Spinal cord (tissue), 10 donors: ENCODE results near the gene SAMD13. TPM values are rescaled to one million over a fixed set of nuclear protein-coding genes. Genes with fewer than 3 reads are reported as not detected.

Experiments
- DNase-seq, 6 donors: peaks; one replicate each; pipeline versions ENCODE4 v3.0.0 to v3.0.0-alpha.2; 2013 to 2015; ENCODE audit warnings: low spot score in 6 of 6, low read depth in 4 of 6
- H3K27ac ChIP-seq: one replicate; pipeline ENCODE4 v1.5.1; 2013; ENCODE audit warnings: low read depth, low read length, control low read depth
- H3K27me3 ChIP-seq: one replicate; pipeline ENCODE4 v1.6.1; 2013; ENCODE audit warnings: low read length; ENCODE audit not compliant: control insufficient read depth, insufficient read depth
- H3K36me3 ChIP-seq: one replicate; pipeline ENCODE4 v1.6.1; 2013; ENCODE audit warnings: low read length; ENCODE audit not compliant: control insufficient read depth, insufficient read depth
- H3K4me1 ChIP-seq: one replicate; pipeline ENCODE4 v1.6.1; 2013; ENCODE audit warnings: low read length; ENCODE audit not compliant: control insufficient read depth, insufficient read depth
- H3K4me3 ChIP-seq: one replicate; pipeline ENCODE4 v1.5.1; 2013; ENCODE audit warnings: low read depth, low read length, control low read depth
- H3K9me3 ChIP-seq: one replicate; pipeline ENCODE4 v1.6.1; 2013; ENCODE audit warnings: low read length; ENCODE audit not compliant: control insufficient read depth, insufficient read depth
- WGBS: methylation state at CpG from one replicate; pipeline ENCODE4 v1.1.5; 2013; ENCODE audit warnings: missing lambda C conversion rate; ENCODE audit not compliant: insufficient coverage; 5-methylcytosine and 5-hydroxymethylcytosine counted together
- polyA plus RNA-seq, 2 donors: library from polyadenylated mRNA; unstranded; fragments of 120-200 nt; gene quantifications; one replicate each; pipeline ENCODE4 v1.2.1, GENCODE V29; 2013; ENCODE audit not compliant: insufficient read length in 2 of 2
- small RNA-seq: library from RNA; depleted of rRNA; stranded (forward); fragments of <200 nt; gene quantifications from one replicate; pipeline ENCODE3, GENCODE V24; 2014; ENCODE audit warnings: low replicate concordance
- total RNA-seq, 2 donors: library from RNA; depleted of rRNA in 1 of 2; stranded (reverse); fragments of 120-200 nt in 1 of 2; fragments of >200 nt in 1 of 2; gene quantifications; one replicate each; pipeline versions ENCODE4 v1.2.3 to v1.2.4, GENCODE V29; 2013 to 2014
- donor health status: healthy.

The SAMD13 gene
- total and polyA plus RNA-seq, 4 donors = 4.0 to 6.5 (median 5.9) TPM

DNA sequence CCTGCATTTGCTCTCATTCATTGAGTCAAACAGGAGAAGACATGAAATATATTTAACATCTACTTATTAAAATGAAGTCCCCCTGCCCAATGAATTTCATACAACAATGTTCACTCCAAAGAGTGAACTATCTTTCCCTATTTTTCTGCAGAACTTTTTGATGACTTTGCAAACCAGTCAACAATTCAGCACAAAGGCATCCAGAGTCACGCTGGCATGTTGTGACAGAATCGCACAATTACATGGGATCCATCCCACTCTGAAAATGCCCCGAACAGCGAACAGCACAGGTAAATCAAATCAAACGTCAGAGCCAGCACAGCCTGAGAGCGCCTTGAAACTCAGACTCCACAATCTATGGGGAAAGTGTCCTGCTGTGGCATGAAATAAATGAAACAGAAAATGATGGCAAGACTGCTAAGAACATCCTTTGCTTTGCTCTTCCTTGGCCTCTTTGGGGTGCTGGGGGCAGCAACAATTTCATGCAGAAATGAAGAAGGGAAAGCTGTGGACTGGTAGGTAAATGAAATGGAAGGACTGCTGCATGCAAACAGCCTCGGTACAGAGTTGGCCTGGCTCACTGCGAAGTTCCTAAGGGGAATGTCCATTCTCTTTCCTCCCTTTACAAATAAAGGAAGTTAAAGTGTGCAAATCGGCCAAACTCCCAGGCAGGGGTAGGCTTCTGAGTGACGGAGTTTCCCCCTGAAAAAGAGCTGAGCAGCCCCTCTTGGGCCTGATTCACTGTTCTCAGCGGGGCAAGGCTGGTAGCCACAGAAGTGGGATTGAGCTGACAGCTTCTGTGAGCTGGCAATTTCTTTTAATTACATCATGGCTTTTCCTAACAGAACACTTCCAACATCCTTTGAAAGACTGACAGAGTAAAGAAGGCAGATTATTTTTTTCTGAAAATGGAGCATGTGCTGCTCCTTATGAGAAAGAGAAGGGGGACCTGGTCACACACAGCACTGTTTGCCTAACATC is 97.0 kb downstream of the SAMD13 start, which contains the start of gene DNASE2B:
DNASE2B (plus strand) TSS at position 310 of the 981 bp plus-strand sequence; CDS start at position 391, 81 bp downstream.
- Histone ChIP-seq H3K27me3 (no peaks in the 10 kb centered on the region), H3K4me3 (no peak within 1 kb of the TSS), H3K27ac (no peak within 1 kb of the TSS), H3K36me3 (no peaks in the 10 kb centered on the region), H3K9me3 (no peaks in the 10 kb centered on the region), H3K4me1 (no peaks in the 10 kb centered on the region)
- peak in 1 of 6 donors; percentile 17 for DNase-seq
- 70% methylated on average over 7 of the region's 11 CpGs for WGBS

Small RNAs within 50 kb of the gene (small RNA-seq; reads per million reads assigned to genes)
- not detected for gene RF00410

Other genes starting within 250 kb of the SAMD13 start
- 100 to 1,000 TPM in 1 of 2 donors, 10 to 100 TPM in 1; 68.2 to 361 TPM for gene PRKACB, start 157.4 kb upstream of the SAMD13 start, total RNA-seq
- gene PRKACB, start 157.4 kb upstream of the SAMD13 start, polyA plus RNA-seq = 100 to 1,000 TPM; 155 to 218 TPM
- under 1 TPM in 1 of 2 donors, not detected in 1; 0.22 TPM for gene DNASE2B, start 96.8 kb downstream of the SAMD13 start, total RNA-seq
- under 1 TPM; 0.17 to 0.68 TPM for gene DNASE2B, start 96.8 kb downstream of the SAMD13 start, polyA plus RNA-seq
- 10 to 100 TPM; 31.3 to 37.1 TPM for gene RPF1, start 177.6 kb downstream of the SAMD13 start, total RNA-seq
- 10 to 100 TPM; 25.1 to 29.2 TPM for gene RPF1, start 177.6 kb downstream of the SAMD13 start, polyA plus RNA-seq
- 1 to 10 TPM in 1 of 2 donors, under 1 TPM in 1; 0.99 to 1.8 TPM for gene SPATA1, start 204.7 kb downstream of the SAMD13 start, total RNA-seq
- 1 to 10 TPM in 1 of 2 donors, under 1 TPM in 1; 0.90 to 2.4 TPM for gene SPATA1, start 204.7 kb downstream of the SAMD13 start, polyA plus RNA-seq
- gene GNG5, start 204.9 kb downstream of the SAMD13 start, total RNA-seq = 10 to 100 TPM; 13.6 to 39.5 TPM
- gene GNG5, start 204.9 kb downstream of the SAMD13 start, polyA plus RNA-seq = 10 to 100 TPM; 80.4 to 93.1 TPM